ENCODE results near the gene FBXL16.

Gene FBXL16

DNA sequence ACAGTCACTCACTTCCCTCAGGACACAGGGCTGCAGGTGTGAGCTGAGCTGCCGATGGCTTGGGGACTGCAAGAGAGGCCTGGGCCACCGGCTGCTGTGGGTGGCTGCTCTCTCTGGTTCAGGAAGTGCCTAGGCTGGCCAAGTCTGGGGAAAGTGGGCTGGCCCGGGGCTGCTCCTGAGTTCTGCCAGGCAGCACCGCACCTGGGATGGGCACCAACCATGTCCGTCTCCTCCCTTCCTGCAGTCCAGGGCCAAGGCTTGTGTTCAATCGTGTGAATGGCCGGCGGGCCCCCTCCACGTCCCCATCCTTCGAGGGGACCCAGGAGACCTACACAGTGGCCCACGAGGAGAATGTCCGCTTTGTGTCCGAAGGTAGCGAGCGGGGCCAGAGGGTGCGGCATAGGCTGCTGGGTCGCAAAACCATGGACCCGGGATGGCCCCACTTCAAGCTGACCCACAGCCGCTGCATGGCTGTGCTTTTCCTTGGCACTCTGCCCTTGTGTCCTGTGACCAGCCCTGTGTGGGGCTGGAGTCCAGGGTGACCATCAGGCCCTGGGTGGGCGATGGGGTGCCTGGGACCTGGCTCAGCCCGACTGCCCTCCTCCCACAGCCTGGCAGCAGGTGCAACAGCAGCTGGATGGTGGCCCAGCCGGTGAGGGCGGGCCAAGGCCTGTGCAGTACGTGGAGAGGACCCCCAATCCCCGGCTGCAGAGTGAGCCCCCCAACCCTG is 58.3 kb downstream of the FBXL16 start:
- Histone ChIP-seq H3K79me2 (ENCODE audit: control insufficient read depth, low read length) (peaks cover 80% of the 10 kb centered on the region), H3K27ac (ENCODE audit: low read depth, low read length) (no peak overlapping the region)
- no peak for TF ChIP-seq EZH2phosphoT487 (IDR thresholded peaks at IDR 0.05; ENCODE audit: borderline replicate concordance, low read length)
- TF ChIP-seq, protein P1, sequence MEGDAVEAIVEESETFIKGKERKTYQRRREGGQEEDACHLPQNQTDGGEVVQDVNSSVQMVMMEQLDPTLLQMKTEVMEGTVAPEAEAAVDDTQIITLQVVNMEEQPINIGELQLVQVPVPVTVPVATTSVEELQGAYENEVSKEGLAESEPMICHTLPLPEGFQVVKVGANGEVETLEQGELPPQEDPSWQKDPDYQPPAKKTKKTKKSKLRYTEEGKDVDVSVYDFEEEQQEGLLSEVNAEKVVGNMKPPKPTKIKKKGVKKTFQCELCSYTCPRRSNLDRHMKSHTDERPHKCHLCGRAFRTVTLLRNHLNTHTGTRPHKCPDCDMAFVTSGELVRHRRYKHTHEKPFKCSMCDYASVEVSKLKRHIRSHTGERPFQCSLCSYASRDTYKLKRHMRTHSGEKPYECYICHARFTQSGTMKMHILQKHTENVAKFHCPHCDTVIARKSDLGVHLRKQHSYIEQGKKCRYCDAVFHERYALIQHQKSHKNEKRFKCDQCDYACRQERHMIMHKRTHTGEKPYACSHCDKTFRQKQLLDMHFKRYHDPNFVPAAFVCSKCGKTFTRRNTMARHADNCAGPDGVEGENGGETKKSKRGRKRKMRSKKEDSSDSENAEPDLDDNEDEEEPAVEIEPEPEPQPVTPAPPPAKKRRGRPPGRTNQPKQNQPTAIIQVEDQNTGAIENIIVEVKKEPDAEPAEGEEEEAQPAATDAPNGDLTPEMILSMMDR (IDR thresholded peaks at IDR 0.05; ENCODE audit: low read depth, low read length, poor library complexity, severe bottlenecking) = no peak

DNA sequence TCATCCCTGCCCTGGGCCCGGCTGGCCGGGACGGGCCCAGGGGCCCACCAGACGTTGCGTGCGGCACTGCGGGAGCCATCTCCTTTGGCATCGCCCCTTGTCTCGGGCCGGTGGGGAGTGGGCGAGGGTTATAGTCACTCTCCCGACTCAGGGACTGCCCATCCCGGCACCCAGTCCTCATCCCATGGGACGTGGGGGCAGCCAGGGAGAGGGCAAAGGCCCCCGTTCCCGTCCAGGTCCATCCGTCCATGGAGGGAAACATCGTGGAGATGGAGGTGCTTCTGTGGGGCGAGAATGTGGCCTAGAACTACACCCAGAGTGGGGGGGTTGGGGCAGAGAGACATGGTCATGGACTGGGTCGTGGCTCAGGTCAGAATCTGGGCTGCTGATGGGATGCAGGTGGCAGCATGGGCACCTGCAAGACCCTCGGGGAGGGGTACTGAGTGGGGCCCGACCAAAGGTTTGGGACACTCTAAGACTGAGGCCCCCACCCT is 58.9 kb downstream of the FBXL16 start:
- peak overlapping the region; percentile 99; the same call in 1 of the 2 replicates for H3K4me2 ChIP-seq (ENCODE audit: low read length)
- H4K20me1 ChIP-seq (ENCODE audit: control insufficient read depth, insufficient read depth, low read depth, low read length) = no peaks in the 10 kb centered on the region
- H3K4me3 ChIP-seq (ENCODE audit: low read length) = no peak overlapping the region
- no peaks in the 10 kb centered on the region for H3K9me3 ChIP-seq (ENCODE audit: control insufficient read depth, insufficient read depth, low read length)
- H3K9me2 ChIP-seq (replicated peaks; ENCODE audit: control insufficient read depth, low read length) = no peaks in the 10 kb centered on the region
- no peak for TF ChIP-seq EZH2phosphoT487 (IDR thresholded peaks at IDR 0.05; ENCODE audit: borderline replicate concordance, low read length)
- TF ChIP-seq, protein P1 (IDR thresholded peaks at IDR 0.05; ENCODE audit: low read depth, low read length, poor library complexity, severe bottlenecking) = no peak
- H3K27ac ChIP-seq (ENCODE audit: low read depth, low read length) = no peak overlapping the region
- H3K79me2 ChIP-seq (ENCODE audit: control insufficient read depth, low read length) = peaks cover 86% of the 10 kb centered on the region
- H3K36me3 ChIP-seq (ENCODE audit: control insufficient read depth, low read length) = peaks cover 50% of the 10 kb centered on the region
- H3F3A ChIP-seq (ENCODE audit: control insufficient read depth, insufficient read depth) = peaks cover 7% of the 10 kb centered on the region
- peaks cover 44% of the 10 kb centered on the region for H3K4me1 ChIP-seq (ENCODE audit: control insufficient read depth, low read length)
- no peaks in the 10 kb centered on the region for H3K27me3 ChIP-seq (ENCODE audit: control insufficient read depth, low read length)

More for the DNA sequence above, 58.3 kb downstream of the FBXL16 start:
- H3K9me2 ChIP-seq (replicated peaks; ENCODE audit: control insufficient read depth, low read length) = no peaks in the 10 kb centered on the region
- H3K27me3 ChIP-seq (ENCODE audit: control insufficient read depth, low read length) = no peaks in the 10 kb centered on the region
- no peaks in the 10 kb centered on the region for H3K9me3 ChIP-seq (ENCODE audit: control insufficient read depth, insufficient read depth, low read length)
- peaks cover 44% of the 10 kb centered on the region for H3K4me1 ChIP-seq (ENCODE audit: control insufficient read depth, low read length)
- peak overlapping the region; percentile 80 for H3K4me3 ChIP-seq (ENCODE audit: low read length)
- H3F3A ChIP-seq (ENCODE audit: control insufficient read depth, insufficient read depth) = peaks cover 7% of the 10 kb centered on the region
- H3K4me2 ChIP-seq (ENCODE audit: low read length) = peak overlapping the region; percentile 99
- peaks cover 49% of the 10 kb centered on the region for H3K36me3 ChIP-seq (ENCODE audit: control insufficient read depth, low read length)
- H4K20me1 ChIP-seq (ENCODE audit: control insufficient read depth, insufficient read depth, low read depth, low read length) = no peaks in the 10 kb centered on the region

DNA sequence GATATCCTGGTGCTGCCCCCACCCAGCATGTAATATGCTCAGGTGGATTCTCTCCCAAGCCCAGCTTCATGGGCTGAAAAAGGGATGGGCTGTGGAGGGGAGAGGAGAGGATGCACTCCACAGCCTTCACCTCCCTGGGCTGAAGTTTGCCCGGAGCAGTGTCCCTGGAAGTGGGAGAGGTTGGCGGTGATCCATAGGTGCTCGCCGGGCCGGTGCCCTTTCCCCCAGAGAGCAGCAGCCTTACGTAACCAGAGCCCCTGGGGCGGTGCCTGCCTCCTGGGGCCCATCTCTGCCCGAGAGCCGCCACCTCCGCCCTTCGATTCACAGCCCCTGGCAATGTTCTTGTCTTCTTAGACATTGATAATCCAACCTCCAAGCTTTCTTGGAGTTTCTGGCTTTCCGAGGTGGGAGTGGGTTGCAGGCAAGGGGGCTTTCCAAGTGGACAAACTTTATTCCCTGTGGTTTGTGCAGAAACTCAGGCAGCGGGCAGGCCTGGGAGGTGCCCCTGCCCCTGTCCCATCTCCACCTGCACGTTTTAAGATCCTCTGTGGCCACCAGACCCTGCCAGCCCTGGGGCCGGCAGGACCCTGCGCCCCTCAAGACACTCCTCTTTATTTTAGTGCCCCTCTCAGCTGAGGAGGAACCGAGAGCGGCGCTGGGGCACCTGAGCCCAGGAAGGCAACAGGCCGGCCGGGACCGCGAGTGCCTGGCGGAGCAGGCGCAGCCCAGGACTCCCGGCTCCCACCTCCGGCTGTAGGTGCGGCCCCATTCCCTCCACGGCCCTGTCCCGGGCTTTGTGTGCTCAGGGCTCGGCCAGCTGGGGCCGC is 59.5 kb downstream of the FBXL16 start:
- H3K9me2 ChIP-seq (replicated peaks; ENCODE audit: control insufficient read depth, low read length) = no peaks in the 10 kb centered on the region
- TF ChIP-seq, protein P1 (IDR thresholded peaks at IDR 0.05; ENCODE audit: low read depth, low read length, poor library complexity, severe bottlenecking) = no peak
- TF ChIP-seq EZH2phosphoT487 (IDR thresholded peaks at IDR 0.05; ENCODE audit: borderline replicate concordance, low read length) = no peak
- H3K4me1 ChIP-seq (ENCODE audit: control insufficient read depth, low read length) = peaks cover 45% of the 10 kb centered on the region
- H3K4me3 ChIP-seq (ENCODE audit: low read length) = no peak overlapping the region
- peaks cover 46% of the 10 kb centered on the region for H3K36me3 ChIP-seq (ENCODE audit: control insufficient read depth, low read length)
- H3F3A ChIP-seq (ENCODE audit: control insufficient read depth, insufficient read depth) = peaks cover 7% of the 10 kb centered on the region
- H3K79me2 ChIP-seq (ENCODE audit: control insufficient read depth, low read length) = peaks cover 91% of the 10 kb centered on the region
- H3K27me3 ChIP-seq (ENCODE audit: control insufficient read depth, low read length) = no peaks in the 10 kb centered on the region
- H3K4me2 ChIP-seq (ENCODE audit: low read length) = no peak overlapping the region; the same call in 1 of the 2 replicates
- no peaks in the 10 kb centered on the region for H3K9me3 ChIP-seq (ENCODE audit: control insufficient read depth, insufficient read depth, low read length)
- H3K27ac ChIP-seq (ENCODE audit: low read depth, low read length) = no peak overlapping the region
- H4K20me1 ChIP-seq (ENCODE audit: control insufficient read depth, insufficient read depth, low read depth, low read length) = no peaks in the 10 kb centered on the region
